Ascending aorta (tissue), 2 donors: Measurements from ENCODE around the gene HPGD. TPM values are rescaled to one million over a fixed set of nuclear protein-coding genes. Genes with fewer than 3 reads are reported as not detected.
"Not testable (repeated sequence)": the region's sequence is repeated elsewhere in the genome, so short reads cannot be mapped to it uniquely, and the experiment has no call there.

ENCODE experiments used
- DNase-seq, 2 donors: peaks; one replicate each; pipeline ENCODE4 v3.0.0-alpha.2; 2019; ENCODE audit warnings: low spot score in 2 of 2
- H3K27ac ChIP-seq, 2 donors: fragments of 200-600 bp; sonication (generic); one replicate each; pipeline ENCODE4 v1.5.1; 2016 to 2017; ENCODE audit warnings: mild to moderate bottlenecking in 1 of 2
- H3K27me3 ChIP-seq: fragments of 200-600 bp; sonication (generic); one replicate; pipeline ENCODE4 v1.5.1; 2017
- H3K36me3 ChIP-seq, 2 donors: fragments of 200-600 bp; sonication (generic); one replicate each; pipeline ENCODE4 v1.5.1; 2016
- H3K4me1 ChIP-seq, 2 donors: fragments of 200-600 bp; sonication (generic); one replicate each; pipeline ENCODE4 v1.5.1; 2016 to 2017; ENCODE audit warnings: mild to moderate bottlenecking in 1 of 2
- H3K4me3 ChIP-seq, 2 donors: fragments of 200-600 bp; sonication (generic); one replicate each; pipeline ENCODE4 v1.5.1; 2016 to 2017; ENCODE audit warnings: mild to moderate bottlenecking in 1 of 2
- H3K9me3 ChIP-seq, 2 donors: fragments of 200-600 bp; sonication (generic); one replicate each; pipeline ENCODE4 v1.5.1; 2016
- intact Hi-C: fragments of 100-400 bp; cut with DNase I; formaldehyde crosslinking; loops from one replicate; pipeline ENCODE4 v1.15.1; 2023
- total RNA-seq: library from RNA; depleted of rRNA; stranded (reverse); fragments of >200 nt; gene quantifications from one replicate; pipeline ENCODE4 v1.1.0, GENCODE V29; 2016
- TF ChIP-seq, protein P1 (sequence below), 3 experiments: fragments of 200-600 bp in 2 of 3; fragments of 450-650 bp in 1 of 3; sonication (generic) in 2 of 3; IDR thresholded peaks; one replicate each; pipeline ENCODE4 v1.5.1; 2016 to 2019; ENCODE audit warnings: antibody characterized with exemption in 3 of 3, mild to moderate bottlenecking in 1 of 3, moderate library complexity in 1 of 3

Gene HPGD
- total RNA-seq, 1 donor from 2014 or later = 4.2 TPM

DNA sequence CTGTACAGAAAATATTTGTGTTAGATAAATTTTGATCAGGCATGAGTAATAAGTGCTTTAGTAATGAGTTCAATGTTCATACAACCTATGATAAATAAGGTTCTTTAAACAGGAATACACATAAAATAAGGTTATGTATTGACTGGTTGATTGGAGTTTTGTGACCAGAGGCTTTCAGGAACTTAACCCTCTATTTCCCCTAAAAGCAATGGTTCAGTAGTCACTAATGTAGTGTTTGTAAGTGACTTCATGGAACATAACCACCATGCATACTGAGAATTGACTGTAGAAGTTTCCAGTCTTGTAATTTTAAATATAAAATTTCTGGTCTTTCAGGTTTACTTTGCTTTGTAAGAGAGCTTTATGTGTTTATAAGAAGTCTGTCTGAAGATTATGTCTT is 28.1 kb downstream of the HPGD start:
- H3K36me3 ChIP-seq = no peaks in the 10 kb centered on the region
- H3K27me3 ChIP-seq = no peaks in the 10 kb centered on the region
- H3K4me1 ChIP-seq = no peaks in the 10 kb centered on the region
- H3K27ac ChIP-seq = no peak overlapping the region
- no peak for DNase-seq
- H3K9me3 ChIP-seq = no peaks in the 10 kb centered on the region
- TF ChIP-seq, protein P1, sequence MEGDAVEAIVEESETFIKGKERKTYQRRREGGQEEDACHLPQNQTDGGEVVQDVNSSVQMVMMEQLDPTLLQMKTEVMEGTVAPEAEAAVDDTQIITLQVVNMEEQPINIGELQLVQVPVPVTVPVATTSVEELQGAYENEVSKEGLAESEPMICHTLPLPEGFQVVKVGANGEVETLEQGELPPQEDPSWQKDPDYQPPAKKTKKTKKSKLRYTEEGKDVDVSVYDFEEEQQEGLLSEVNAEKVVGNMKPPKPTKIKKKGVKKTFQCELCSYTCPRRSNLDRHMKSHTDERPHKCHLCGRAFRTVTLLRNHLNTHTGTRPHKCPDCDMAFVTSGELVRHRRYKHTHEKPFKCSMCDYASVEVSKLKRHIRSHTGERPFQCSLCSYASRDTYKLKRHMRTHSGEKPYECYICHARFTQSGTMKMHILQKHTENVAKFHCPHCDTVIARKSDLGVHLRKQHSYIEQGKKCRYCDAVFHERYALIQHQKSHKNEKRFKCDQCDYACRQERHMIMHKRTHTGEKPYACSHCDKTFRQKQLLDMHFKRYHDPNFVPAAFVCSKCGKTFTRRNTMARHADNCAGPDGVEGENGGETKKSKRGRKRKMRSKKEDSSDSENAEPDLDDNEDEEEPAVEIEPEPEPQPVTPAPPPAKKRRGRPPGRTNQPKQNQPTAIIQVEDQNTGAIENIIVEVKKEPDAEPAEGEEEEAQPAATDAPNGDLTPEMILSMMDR (IDR thresholded peaks at IDR 0.05) = no peak
- intact Hi-C loops = no loop called here
- H3K4me3 ChIP-seq = no peak overlapping the region

DNA sequence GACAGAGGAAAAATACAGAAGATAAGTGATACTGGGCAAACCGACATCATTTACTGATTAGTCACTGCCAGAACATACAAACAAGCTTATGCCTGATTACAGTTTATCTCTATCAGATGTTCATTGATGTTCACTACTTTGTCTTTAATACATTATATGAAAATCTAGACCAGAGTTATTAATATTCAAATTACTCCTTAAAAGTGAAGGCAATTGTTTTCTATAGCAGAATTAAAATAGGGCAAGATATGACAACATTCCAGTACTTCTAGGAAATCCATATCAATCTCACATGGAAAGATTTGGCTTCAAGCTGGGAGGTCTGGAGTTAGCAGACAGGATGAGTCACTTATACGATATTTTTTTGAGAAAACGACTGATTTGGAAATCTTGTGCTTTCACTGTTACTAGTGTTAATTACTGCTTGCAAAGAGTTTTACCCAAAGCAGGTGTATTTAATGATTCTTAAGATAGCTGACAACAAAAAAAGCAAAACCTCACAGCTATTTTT is 31.8 kb downstream of the HPGD start:
- DNase-seq = no peak
- H3K4me3 ChIP-seq = no peak overlapping the region
- TF ChIP-seq, protein P1 (IDR thresholded peaks at IDR 0.05) = no peak
- H3K4me1 ChIP-seq = no peaks in the 10 kb centered on the region
- no peaks in the 10 kb centered on the region for H3K27me3 ChIP-seq
- no peaks in the 10 kb centered on the region for H3K9me3 ChIP-seq
- intact Hi-C loops = no loop called here
- H3K27ac ChIP-seq = no peak overlapping the region
- no peaks in the 10 kb centered on the region for H3K36me3 ChIP-seq

DNA sequence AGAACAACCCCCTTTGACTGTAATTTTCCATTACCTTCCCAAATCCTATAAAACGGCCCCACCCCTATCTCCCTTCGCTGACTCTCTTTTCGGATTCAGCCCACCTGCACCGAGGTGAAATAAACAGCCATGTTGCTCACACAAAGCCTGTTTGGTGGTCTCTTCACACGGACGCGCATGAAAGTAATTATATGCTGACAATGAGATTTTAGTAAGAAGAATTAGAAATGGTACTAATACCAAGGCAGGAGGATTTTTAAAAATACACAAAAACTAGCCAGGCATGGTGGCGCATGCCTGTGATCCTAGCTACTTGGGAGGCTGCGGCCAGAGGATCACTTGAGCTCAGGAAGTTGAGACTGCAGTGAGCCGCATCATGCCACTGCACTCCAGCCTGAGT is 33.9 kb downstream of the HPGD start:
- H3K4me3 ChIP-seq, H3K4me1 ChIP-seq, H3K9me3 ChIP-seq, H3K27ac ChIP-seq, intact Hi-C loops, DNase-seq, H3K36me3 ChIP-seq, H3K27me3 ChIP-seq: not testable (repeated sequence)

DNA sequence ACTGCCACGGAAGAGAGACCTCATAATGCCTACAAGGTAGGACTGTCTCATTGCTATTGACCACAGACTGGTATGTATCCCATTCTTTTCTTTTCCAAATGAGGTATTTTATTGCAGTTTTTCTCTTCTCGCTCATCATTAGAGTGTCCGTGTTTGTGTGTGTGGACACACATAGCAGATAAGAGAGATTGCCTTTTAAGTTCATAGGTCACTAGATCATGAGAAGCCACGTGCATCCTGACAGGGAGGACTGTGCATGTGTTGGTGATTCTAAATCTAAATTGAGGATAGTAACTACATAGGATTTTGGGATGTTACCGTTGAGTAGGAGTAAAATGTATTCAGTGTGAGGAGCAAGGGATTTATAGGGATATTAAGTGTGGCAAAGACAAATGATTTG is 37.3 kb downstream of the HPGD start:
- Histone ChIP-seq H3K36me3 (no peaks in the 10 kb centered on the region), H3K4me1 (no peaks in the 10 kb centered on the region), H3K9me3 (no peaks in the 10 kb centered on the region), H3K27ac (no peak overlapping the region), H3K4me3 (no peak overlapping the region), H3K27me3 (no peaks in the 10 kb centered on the region)
- intact Hi-C loops = no loop called here
- DNase-seq = no peak
- TF ChIP-seq, protein P1 (IDR thresholded peaks at IDR 0.05) = no peak

DNA sequence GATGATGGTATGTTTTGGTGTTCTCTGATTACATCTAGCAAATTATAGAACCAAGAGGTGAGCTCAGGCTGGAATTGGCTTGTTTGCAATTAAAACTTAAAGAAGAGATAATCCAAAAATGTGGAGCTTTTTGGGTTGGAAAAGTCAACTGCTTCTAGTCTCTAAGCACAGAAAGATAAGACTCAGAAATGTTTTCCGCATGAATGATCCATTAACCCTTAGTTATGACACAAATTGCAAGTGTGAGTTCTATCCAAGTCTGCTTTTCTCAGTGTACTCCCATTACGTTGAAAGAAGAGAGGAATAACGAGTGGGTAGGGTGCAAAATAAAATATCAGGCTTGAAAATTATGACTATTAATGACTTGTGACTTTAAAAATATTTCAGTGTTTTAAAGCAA is 38.5 kb downstream of the HPGD start:
- DNase-seq = no peak
- Histone ChIP-seq H3K4me1 (no peaks in the 10 kb centered on the region), H3K36me3 (no peaks in the 10 kb centered on the region), H3K9me3 (no peaks in the 10 kb centered on the region), H3K27me3 (no peaks in the 10 kb centered on the region), H3K27ac (no peak overlapping the region), H3K4me3 (no peak overlapping the region)
- TF ChIP-seq, protein P1 (IDR thresholded peaks at IDR 0.05) = no peak
- intact Hi-C loops = no loop called here

DNA sequence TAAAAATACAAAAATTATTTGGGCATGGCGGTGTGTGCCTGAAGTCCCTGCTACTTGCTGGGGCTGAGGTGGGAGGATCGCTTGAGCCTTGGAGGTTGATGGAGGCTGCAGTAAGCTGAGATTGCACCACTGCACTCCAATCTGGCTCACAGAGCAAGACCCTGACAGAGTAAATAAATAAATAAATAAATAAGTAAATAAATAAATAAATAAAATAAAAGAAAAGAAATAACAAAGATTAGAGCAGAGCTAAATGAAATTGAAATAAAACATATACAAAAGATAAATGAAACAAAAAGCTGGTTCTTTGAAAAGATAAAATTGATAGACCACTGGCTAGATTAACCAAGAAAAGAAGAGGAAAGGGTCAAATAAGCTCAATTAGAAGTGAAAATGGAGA is 43.1 kb downstream of the HPGD start:
- H3K27ac ChIP-seq = no peak overlapping the region
- no peaks in the 10 kb centered on the region for H3K4me1 ChIP-seq
- H3K4me3 ChIP-seq = no peak overlapping the region
- TF ChIP-seq, protein P1 (IDR thresholded peaks at IDR 0.05) = no peak
- no peak for DNase-seq
- no peaks in the 10 kb centered on the region for H3K9me3 ChIP-seq
- H3K36me3 ChIP-seq = no peaks in the 10 kb centered on the region
- intact Hi-C loops = no loop called here
- H3K27me3 ChIP-seq = no peaks in the 10 kb centered on the region
